ENCODE measurements around the gene FOXF2.
"Not testable (repeated sequence)": the region's sequence is repeated elsewhere in the genome, so short reads cannot be mapped to it uniquely, and the experiment has no call there.

FOXF2 gene

DNA sequence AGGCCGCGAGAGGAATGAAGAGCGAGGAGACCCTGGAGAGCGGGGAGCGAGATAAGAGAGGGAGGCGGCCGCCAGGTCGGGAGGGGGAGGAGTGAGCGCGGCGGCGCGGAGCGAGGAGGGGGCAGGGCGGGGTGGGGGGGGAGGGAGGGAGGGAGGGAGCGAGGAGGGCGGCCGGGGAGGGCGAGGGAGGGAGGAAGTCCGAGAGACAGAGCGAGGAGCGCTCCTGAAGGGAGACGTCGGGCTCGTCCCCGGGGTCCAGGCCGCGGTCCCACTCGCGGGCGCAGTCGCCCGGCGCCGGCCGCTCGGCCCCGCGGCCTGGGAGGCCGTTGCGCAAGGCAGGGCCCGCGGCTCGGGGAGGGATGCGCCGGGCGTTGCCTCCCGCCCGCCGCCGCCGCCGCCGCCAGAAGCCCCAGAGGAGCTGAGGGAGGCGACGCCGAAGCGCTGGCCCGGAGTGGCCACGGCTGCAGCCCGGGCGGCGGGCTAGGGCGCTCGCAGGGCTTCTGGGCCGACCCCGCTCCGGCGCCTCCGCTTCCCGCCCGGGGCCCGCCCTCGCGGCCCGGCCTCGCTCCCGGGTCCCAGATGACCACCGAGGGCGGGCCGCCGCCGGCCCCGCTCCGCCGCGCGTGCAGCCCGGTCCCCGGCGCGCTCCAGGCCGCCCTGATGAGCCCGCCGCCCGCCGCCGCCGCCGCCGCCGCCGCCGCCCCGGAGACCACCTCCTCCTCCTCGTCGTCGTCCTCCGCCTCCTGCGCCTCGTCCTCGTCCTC lies at the start of gene FOXF2:
Gene FOXF2, plus strand, starts transcription at position 208 of the 764 bp plus-strand sequence. Its CDS starts 372 bp downstream, at position 580.
- DNase-seq (ENCODE audit: low read depth in 2 of 2, low spot score in 1 of 2): no peak

GRCh38 chr6:1346101-1346500 lies 43.3 kb upstream of the FOXF2 start:
- no peak for DNase-seq (ENCODE audit: low read depth in 2 of 2, low spot score in 1 of 2)

DNA sequence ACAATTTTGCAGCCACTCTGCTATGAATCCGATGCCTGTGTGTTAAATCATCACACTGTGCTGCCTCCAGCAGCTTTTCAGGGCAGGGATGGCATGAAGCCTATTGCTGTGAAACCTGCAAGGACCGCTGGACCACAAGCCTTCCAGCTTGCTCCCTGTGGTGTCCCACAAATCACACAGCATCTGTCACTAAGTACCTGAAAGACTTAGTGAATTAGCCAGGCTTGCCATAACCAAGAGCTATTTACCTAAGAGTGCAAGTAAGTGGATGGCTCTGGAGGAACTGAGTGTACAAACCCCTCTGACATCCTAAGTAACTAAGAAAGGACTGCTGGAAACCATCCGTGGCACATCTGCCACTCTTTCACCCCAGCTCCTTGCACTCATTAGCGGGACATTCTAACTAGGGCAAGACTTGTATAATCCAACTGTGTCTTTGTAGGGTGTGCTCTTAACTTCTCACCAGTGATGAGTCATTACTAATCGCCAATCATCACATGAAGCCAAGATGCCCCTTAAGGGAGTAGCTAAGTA lies 42.8 kb upstream of the FOXF2 start:
- no peak for DNase-seq (ENCODE audit: low read depth in 2 of 2, low spot score in 1 of 2)

DNA sequence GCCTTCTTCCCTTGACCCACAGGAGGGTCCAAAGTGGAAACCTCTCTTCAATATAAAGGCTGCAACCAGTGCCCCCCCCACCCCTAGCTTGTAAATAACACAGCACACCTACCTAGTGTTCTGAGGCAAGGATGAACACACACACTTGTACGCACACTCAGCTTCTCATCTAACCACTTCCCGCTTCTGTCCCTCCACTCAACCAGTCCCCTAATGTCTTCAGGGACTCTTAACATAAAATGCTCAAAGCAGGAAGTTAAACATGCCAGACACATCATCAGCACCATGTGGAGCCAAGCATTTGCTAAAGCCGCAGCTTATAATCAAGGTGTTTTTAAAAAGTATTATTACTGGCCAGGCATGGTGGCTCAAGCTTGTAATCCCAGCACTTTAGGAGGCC lies 42.2 kb upstream of the FOXF2 start:
- DNase-seq (ENCODE audit: low read depth in 2 of 2, low spot score in 1 of 2): no peak

GRCh38 chr6:1348675-1349074 lies 40.7 kb upstream of the FOXF2 start:
- DNase-seq (ENCODE audit: low read depth in 2 of 2, low spot score in 1 of 2): no peak

GRCh38 chr6:1349655-1350054 lies 39.7 kb upstream of the FOXF2 start:
- no peak for DNase-seq (ENCODE audit: low read depth in 2 of 2, low spot score in 1 of 2)

GRCh38 chr6:1351381-1352008 lies 37.9 kb upstream of the FOXF2 start:
- DNase-seq (ENCODE audit: low read depth in 2 of 2, low spot score in 1 of 2): no peak

GRCh38 chr6:1355068-1355467 lies 34.3 kb upstream of the FOXF2 start:
- not testable (repeated sequence) for DNase-seq (ENCODE audit: low read depth in 2 of 2, low spot score in 1 of 2)

- DNase-seq (ENCODE audit: low read depth in 2 of 2, low spot score in 1 of 2): not testable (repeated sequence)
Measured at GRCh38 chr6:1361717-1362116, 27.7 kb upstream of the FOXF2 start.

- no peak for DNase-seq (ENCODE audit: low read depth in 2 of 2, low spot score in 1 of 2)
Measured at GRCh38 chr6:1362643-1363042, 26.7 kb upstream of the FOXF2 start.

DNA sequence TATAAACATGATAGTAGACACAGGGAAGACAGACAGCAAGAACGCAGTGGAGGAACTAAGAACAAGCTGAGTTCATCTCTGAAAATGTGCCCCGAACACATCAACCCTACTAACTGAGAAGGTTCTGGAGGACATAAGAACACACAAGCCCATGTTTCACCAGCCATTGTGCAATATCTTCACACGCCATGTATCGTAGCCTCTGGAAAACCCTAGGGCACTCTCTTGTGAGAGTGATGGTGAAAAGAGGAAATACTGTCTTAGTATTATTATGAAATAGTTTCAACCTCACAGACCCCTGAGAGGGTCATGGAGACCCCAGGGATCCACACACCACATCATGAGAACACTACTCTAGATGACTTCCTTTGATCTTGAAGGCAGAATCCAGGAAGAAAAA lies 26.1 kb upstream of the FOXF2 start:
- no peak for DNase-seq (ENCODE audit: low read depth in 2 of 2, low spot score in 1 of 2)

GRCh38 chr6:1363729-1364572 lies 25.4 kb upstream of the FOXF2 start:
- no peak for DNase-seq (ENCODE audit: low read depth in 2 of 2, low spot score in 1 of 2)

GRCh38 chr6:1364791-1365190 lies 24.6 kb upstream of the FOXF2 start:
- DNase-seq (ENCODE audit: low read depth in 2 of 2, low spot score in 1 of 2): no peak

- no peak for DNase-seq (ENCODE audit: low read depth in 2 of 2, low spot score in 1 of 2)
Measured at GRCh38 chr6:1365686-1366085, 23.7 kb upstream of the FOXF2 start.

DNA sequence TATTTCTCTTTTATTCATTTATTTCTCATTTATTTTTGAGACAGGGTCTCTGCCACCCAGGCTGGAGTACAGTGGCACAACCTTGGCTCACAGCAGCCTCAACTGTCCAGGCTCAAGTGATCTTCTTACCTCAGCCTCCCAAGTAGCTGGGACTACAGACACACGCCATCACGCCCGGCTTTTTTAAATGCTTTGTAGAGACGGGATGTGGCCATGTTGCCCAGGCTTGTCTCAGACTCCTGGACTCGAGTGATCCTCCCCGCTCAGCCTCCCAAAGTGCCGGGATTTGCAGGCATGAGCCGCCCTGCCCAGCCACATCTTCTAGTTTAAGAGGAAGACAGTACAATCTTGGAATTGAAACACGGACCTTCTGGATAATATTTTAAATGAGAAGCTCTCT lies 21.6 kb upstream of the FOXF2 start:
- no peak for DNase-seq (ENCODE audit: low read depth in 2 of 2, low spot score in 1 of 2)

DNA sequence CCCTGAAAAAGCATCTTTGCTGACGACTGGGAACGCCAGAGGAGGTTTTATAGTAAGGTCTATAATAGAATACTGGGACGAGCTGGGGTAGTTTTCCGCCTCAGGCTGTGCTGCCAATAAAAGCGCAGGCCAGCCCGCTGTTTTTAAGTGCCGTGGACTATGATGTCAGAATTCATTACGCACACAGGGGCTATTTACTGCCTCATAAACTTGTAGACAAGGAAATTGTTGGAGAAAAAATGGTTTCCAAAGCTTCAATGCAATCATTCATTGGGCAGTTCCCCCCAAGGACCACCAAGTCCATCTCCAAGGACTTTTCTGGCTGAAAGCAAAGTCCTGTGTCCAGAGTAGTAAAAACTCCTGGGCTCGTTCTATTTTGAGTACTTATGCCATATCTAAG lies 20.4 kb upstream of the FOXF2 start:
- no peak for DNase-seq (ENCODE audit: low read depth in 2 of 2, low spot score in 1 of 2)

DNA sequence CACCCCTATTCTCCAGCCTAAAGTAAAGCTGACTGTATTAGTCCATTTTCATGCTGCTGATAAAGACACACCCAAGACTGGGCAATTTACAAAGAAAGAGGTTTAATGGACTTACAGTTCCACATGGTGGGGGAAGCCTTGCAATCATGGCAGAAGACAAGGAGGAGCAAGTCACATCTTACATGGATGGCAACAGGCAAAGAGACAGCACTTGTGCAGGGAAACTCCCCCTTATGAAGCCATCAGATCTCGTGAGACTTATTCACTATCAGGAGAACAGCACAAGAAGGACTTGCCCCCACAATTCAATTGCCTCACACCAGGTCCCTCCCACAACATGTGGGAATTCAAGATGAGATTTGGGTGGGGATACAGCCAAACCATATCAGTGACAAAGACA lies 19.7 kb upstream of the FOXF2 start:
- DNase-seq (ENCODE audit: low read depth in 2 of 2, low spot score in 1 of 2): not testable (repeated sequence)

- DNase-seq (ENCODE audit: low read depth in 2 of 2, low spot score in 1 of 2): no peak
Measured at GRCh38 chr6:1371933-1372332, 17.4 kb upstream of the FOXF2 start.

DNA sequence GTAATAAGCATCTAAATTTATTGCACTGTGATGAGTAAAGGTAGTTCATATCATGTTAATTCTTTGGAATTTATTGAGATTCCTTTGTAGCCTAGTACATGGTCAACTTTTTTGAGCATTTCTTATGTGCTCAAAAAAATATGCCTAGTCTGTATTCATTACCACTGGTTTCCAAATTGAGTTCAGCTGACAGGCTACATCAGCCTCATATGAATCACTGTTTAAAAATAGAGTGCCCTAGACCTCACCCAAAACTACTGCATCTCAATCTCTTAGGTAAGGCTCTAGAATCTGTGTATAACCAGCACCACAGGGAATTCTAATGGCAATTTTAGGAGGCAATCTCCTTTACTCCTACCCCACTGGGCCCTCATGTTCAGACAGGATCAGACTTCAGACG lies 16.7 kb upstream of the FOXF2 start:
- DNase-seq (ENCODE audit: low read depth in 2 of 2, low spot score in 1 of 2): no peak

DNA sequence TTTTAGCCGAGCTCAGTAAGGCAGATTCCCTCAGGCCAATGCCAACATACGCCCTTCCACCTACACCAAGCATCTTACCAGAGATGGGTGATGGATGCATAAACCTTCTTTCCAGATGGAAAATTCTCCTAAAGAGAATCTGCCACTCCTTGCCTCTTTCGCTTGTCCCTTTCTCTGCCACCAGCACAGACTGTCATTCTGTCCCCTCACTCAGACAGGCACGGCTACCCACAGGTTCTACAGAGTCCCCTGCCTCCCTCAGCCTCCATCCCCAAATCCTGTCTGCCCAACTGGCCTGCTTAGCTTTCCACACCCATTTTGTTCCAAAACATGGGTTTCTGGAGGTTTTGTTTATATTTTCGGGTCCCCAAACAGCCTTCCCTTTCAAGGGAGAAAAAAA lies 12.7 kb upstream of the FOXF2 start:
- no peak for DNase-seq (ENCODE audit: low read depth in 2 of 2, low spot score in 1 of 2)

DNA sequence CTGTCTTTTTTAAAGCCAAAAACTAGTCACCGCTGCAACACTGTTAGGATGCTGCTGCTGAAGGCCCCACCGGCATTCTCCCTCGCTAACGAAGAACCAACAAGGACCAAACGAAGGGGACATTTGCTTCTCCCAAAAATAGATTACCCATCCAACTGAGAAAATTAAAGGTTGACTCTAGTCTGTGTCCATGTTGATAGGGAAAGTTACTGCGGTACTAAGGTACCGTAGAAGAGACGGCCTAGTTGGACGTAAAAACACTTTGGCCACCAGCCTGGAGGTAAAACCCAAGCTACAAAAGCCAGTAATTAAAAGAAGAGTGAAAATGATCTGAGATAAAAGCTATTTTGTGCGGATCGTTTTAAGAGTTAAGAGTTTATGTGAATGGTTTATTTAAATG lies 11.8 kb upstream of the FOXF2 start:
- DNase-seq (ENCODE audit: low read depth in 2 of 2, low spot score in 1 of 2): no peak
